HG03097 (cell line): ENCODE measurements around the gene LRRC61.
"Not testable (repeated sequence)": the region's sequence is repeated elsewhere in the genome, so short reads cannot be mapped to it uniquely, and the experiment has no call there.

Experiments
- ATAC-seq: cut with Tn5 transposase; IDR thresholded peaks from one replicate; pipeline ENCODE4 v1.9.1; 2021; ENCODE audit not compliant: unreplicated experiment, low FRiP score

LRRC61 gene

GRCh38 chr7:150306377-150306776 lies 16.8 kb upstream of the LRRC61 start:
- ATAC-seq: not testable (repeated sequence)

- no peak for ATAC-seq
Observed at GRCh38 chr7:150307129-150307528, 16.0 kb upstream of the LRRC61 start.

- no peak for ATAC-seq
Observed at GRCh38 chr7:150307904-150308303, 15.3 kb upstream of the LRRC61 start.

GRCh38 chr7:150308575-150308974 lies 14.6 kb upstream of the LRRC61 start:
- no peak for ATAC-seq

GRCh38 chr7:150311146-150311545 lies 12.0 kb upstream of the LRRC61 start:
- ATAC-seq: no peak

- ATAC-seq: no peak
Observed at GRCh38 chr7:150311711-150312110, 11.4 kb upstream of the LRRC61 start.

GRCh38 chr7:150312649-150313366 lies 10.3 kb upstream of the LRRC61 start:
- ATAC-seq: not testable (repeated sequence)

GRCh38 chr7:150313367-150313809 lies 9.8 kb upstream of the LRRC61 start:
- ATAC-seq: no peak

GRCh38 chr7:150313870-150314269 lies 9.3 kb upstream of the LRRC61 start:
- no peak for ATAC-seq

- no peak for ATAC-seq
Observed at GRCh38 chr7:150314639-150315239, 8.4 kb upstream of the LRRC61 start.

- ATAC-seq: not testable (repeated sequence)
Observed at GRCh38 chr7:150316987-150317386, 6.2 kb upstream of the LRRC61 start.

GRCh38 chr7:150317748-150318444 lies 5.3 kb upstream of the LRRC61 start:
- no peak for ATAC-seq

- no peak for ATAC-seq
Observed at GRCh38 chr7:150321788-150322113, 1.4 kb upstream of the LRRC61 start.

GRCh38 chr7:150322114-150322832 lies 882 bp upstream of the LRRC61 start:
- no peak for ATAC-seq

GRCh38 chr7:150323682-150324372 lies 672 bp downstream of the LRRC61 start:
- ATAC-seq: peak; percentile 21

GRCh38 chr7:150324373-150324961 lies 1.3 kb downstream of the LRRC61 start:
- ATAC-seq: no peak

- ATAC-seq: no peak
Observed at GRCh38 chr7:150325110-150325611, 2.0 kb downstream of the LRRC61 start.

GRCh38 chr7:150325901-150326300 lies 2.7 kb downstream of the LRRC61 start:
- ATAC-seq: no peak

- no peak for ATAC-seq
Observed at GRCh38 chr7:150326657-150327268, 3.6 kb downstream of the LRRC61 start.

GRCh38 chr7:150327308-150327707 lies 4.2 kb downstream of the LRRC61 start:
- ATAC-seq: no peak
